ENCODE measurements around the gene FAM107A.
"Not testable (repeated sequence)": the region's sequence is repeated elsewhere in the genome, so short reads cannot be mapped to it uniquely, and the experiment has no call there.

FAM107A gene

DNA sequence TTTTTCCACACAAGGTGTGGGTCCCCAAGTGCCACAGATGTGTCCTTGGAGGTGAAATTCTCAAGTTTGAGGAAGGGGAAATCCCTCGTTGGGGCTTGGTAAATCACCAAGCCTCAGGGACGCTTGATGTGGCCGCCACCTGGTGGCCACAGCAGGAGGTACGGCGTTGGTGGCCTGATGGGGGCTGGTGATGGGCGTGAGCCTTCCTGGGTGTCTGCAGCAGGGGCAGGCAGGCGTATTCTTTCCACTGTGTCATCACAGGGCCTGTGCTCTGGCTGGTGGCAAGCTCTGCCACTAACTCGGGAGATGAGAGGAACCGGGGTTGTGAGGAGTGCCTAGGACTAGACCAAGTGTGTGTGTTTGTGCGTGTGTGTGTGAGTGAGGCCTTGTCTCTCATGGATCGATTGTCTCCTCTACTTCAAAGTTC lies 44.4 kb downstream of the FAM107A start:
- H3K9me3 ChIP-seq (ENCODE audit: low read depth, low read length), result no peaks in the 10 kb centered on the region
- H3K4me3 ChIP-seq, result no peak overlapping the region
- TF ChIP-seq FOXP2 (optimal IDR thresholded peaks at IDR 0.05; ENCODE audit: control extremely low read depth, extremely low read length, insufficient read depth) (no peak), POLR2AphosphoS5 (IDR thresholded peaks at IDR 0.05; ENCODE audit: borderline replicate concordance, low read depth, low read length) (no peak), EZH2 (IDR thresholded peaks at IDR 0.05) (no peak)
- H3K9ac ChIP-seq (ENCODE audit: insufficient read length), result no peak overlapping the region
- H3K36me3 ChIP-seq (ENCODE audit: insufficient read depth, low read length), result no peaks in the 10 kb centered on the region
- DNase-seq (ENCODE audit: low read depth, low spot score), result no peak
- H3K27ac ChIP-seq, result no peak overlapping the region

DNA sequence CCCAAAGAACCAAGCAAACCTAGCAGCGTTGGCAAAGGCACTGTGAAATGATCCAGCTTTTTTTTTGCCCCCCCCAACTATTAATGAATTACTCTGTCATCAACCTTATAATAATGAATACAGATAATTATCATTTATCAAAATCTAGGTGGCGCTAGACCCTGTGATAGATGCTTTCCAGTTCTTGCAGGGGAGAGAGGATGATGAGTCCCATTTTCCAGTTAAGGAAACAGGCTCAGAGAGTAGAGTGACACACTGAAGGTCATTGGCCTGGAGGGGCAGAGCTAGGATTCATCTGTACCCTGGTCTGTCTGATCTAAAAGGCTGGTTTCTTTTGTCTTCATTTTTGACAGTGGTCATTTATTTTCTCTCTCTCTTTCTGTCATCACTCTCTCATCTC lies 45.2 kb downstream of the FAM107A start:
- no peak for DNase-seq (ENCODE audit: low read depth, low spot score)
- Histone ChIP-seq H3K4me3 (no peak overlapping the region), H3K27ac (no peak overlapping the region), H3K9me3 (ENCODE audit: low read depth, low read length) (no peaks in the 10 kb centered on the region), H3K36me3 (ENCODE audit: insufficient read depth, low read length) (no peaks in the 10 kb centered on the region), H3K9ac (ENCODE audit: insufficient read length) (no peak overlapping the region)
- no peak for TF ChIP-seq POLR2AphosphoS5 (IDR thresholded peaks at IDR 0.05; ENCODE audit: borderline replicate concordance, low read depth, low read length)
- TF ChIP-seq FOXP2 (optimal IDR thresholded peaks at IDR 0.05; ENCODE audit: control extremely low read depth, extremely low read length, insufficient read depth), result no peak
- TF ChIP-seq EZH2 (IDR thresholded peaks at IDR 0.05), result no peak

DNA sequence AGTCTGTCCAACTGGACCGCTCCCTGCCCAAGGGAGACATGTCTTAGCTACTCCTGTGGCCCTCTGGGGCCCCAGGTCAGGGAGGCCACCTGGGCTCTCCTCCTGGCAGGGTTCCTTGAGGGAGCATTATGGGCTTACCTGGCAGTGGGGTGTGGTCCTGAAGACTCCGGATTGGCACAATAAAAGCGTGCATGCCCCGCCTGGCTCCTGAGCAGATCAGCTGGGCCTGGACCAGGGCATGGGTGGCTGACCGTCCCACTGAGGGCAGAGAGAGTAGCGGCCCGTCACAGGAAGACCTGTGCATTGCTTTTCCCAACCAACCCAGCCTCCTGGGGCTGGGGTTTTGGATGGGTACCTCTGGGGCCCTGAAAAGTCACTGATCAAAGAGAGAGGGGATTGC lies 45.6 kb downstream of the FAM107A start:
- Histone ChIP-seq H3K36me3 (ENCODE audit: insufficient read depth, low read length) (no peaks in the 10 kb centered on the region), H3K9ac (ENCODE audit: insufficient read length) (no peak overlapping the region), H3K4me3 (no peak overlapping the region), H3K27ac (no peak overlapping the region), H3K9me3 (ENCODE audit: low read depth, low read length) (no peaks in the 10 kb centered on the region)
- no peak for TF ChIP-seq FOXP2 (optimal IDR thresholded peaks at IDR 0.05; ENCODE audit: control extremely low read depth, extremely low read length, insufficient read depth)
- TF ChIP-seq EZH2 (IDR thresholded peaks at IDR 0.05), result no peak
- no peak for TF ChIP-seq POLR2AphosphoS5 (IDR thresholded peaks at IDR 0.05; ENCODE audit: borderline replicate concordance, low read depth, low read length)
- DNase-seq (ENCODE audit: low read depth, low spot score), result no peak

DNA sequence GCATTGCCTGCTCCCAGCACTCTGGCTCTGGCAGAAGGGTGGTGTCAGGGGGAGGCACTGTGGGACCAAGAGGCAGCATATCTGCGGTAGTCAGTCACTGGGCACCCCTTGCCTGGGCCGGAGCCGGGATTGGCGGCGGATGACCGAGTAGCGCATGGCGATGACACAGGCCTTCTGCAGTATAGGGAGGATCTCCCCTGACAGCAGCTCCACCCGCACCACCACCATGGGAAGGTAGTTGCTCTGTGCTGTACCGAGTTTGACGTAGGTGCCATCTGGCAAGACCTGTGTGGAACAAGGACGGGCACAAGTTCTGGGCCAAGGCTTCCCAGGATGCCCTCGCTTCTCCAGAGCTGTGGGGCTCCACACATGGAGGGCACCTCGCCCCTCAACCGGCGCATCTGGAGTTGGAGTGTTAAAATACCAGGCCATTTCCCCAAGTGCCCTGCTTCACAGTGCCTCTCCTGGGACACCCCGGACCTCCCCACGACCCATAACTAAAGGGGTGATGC lies 46.8 kb downstream of the FAM107A start:
- no peak overlapping the region for H3K27ac ChIP-seq
- H3K9me3 ChIP-seq (ENCODE audit: low read depth, low read length), result no peaks in the 10 kb centered on the region
- DNase-seq (ENCODE audit: low read depth, low spot score), result no peak
- H3K9ac ChIP-seq (ENCODE audit: insufficient read length), result no peak overlapping the region
- no peaks in the 10 kb centered on the region for H3K36me3 ChIP-seq (ENCODE audit: insufficient read depth, low read length)
- TF ChIP-seq FOXP2 (optimal IDR thresholded peaks at IDR 0.05; ENCODE audit: control extremely low read depth, extremely low read length, insufficient read depth), result no peak
- no peak for TF ChIP-seq EZH2 (IDR thresholded peaks at IDR 0.05)
- TF ChIP-seq POLR2AphosphoS5 (IDR thresholded peaks at IDR 0.05; ENCODE audit: borderline replicate concordance, low read depth, low read length), result no peak
- no peak overlapping the region for H3K4me3 ChIP-seq

DNA sequence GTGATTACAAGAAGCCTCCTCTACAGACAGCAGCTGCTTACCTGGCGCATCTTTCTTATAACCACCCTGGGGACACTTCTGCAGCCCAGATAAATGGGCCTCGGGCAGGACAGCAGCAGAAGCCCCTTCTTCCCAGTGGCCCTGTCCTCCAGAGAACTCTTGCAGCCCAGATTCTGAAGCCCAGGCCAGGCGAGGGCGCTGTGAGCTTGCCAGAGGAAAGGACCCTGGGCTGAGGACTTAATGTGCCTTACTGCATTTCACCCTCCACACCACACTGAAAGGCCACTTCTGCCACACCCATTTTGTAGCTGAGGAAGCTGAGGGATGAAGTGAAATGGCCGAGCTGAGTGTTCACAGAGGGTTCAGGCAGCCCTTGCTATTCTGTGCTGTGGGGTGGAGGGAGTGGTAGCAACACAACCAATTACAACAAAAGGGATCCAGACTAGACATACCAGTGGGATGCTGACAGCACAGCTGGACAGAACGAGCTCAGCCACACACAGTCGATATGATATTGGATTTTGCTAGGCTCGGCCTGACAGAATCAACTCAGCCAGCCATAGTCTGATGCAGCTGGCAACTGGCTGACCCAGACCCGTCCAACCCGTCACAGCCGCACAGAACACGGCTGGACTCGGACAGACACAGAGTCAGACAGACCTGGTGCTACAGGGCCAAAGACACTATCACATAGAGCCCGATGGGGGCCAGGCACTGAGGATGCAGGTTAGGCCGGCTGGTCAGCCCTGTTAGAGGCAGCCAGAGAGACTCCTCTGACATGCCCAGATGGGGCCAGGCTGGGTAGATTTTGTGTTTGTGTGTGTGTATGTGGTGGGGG lies 47.5 kb downstream of the FAM107A start:
- H3K36me3 ChIP-seq (ENCODE audit: insufficient read depth, low read length), result no peaks in the 10 kb centered on the region
- H3K27ac ChIP-seq, result no peak overlapping the region
- no peaks in the 10 kb centered on the region for H3K9me3 ChIP-seq (ENCODE audit: low read depth, low read length)
- no peak for DNase-seq (ENCODE audit: low read depth, low spot score)
- TF ChIP-seq FOXP2 (optimal IDR thresholded peaks at IDR 0.05; ENCODE audit: control extremely low read depth, extremely low read length, insufficient read depth), result no peak
- TF ChIP-seq EZH2 (IDR thresholded peaks at IDR 0.05), result no peak
- TF ChIP-seq POLR2AphosphoS5 (IDR thresholded peaks at IDR 0.05; ENCODE audit: borderline replicate concordance, low read depth, low read length), result no peak
- no peak overlapping the region for H3K9ac ChIP-seq (ENCODE audit: insufficient read length)
- no peak overlapping the region for H3K4me3 ChIP-seq

DNA sequence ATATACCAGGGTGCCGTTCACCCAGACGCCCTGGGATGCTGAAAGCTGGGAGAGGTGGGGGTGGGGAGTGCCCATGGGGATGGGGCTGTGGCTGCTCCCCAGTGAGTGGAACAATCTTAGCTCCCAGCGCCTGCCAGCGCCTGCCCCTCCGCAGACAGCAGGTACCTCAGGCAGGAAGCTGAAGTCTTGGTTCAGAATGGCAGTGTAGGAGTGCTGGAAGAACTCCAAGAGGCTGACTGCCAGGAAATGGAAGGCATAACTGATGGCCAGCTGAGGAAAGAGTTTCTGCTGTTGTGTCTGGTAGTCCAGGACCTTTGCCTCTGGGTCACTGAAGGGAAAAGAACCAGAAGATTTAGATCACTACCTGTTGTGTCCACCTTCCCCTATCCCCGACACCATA lies 48.6 kb downstream of the FAM107A start:
- H3K36me3 ChIP-seq (ENCODE audit: insufficient read depth, low read length), result no peaks in the 10 kb centered on the region
- DNase-seq (ENCODE audit: low read depth, low spot score), result no peak
- no peak for TF ChIP-seq POLR2AphosphoS5 (IDR thresholded peaks at IDR 0.05; ENCODE audit: borderline replicate concordance, low read depth, low read length)
- no peak overlapping the region for H3K27ac ChIP-seq
- no peaks in the 10 kb centered on the region for H3K9me3 ChIP-seq (ENCODE audit: low read depth, low read length)
- no peak overlapping the region for H3K9ac ChIP-seq (ENCODE audit: insufficient read length)
- no peak overlapping the region for H3K4me3 ChIP-seq

DNA sequence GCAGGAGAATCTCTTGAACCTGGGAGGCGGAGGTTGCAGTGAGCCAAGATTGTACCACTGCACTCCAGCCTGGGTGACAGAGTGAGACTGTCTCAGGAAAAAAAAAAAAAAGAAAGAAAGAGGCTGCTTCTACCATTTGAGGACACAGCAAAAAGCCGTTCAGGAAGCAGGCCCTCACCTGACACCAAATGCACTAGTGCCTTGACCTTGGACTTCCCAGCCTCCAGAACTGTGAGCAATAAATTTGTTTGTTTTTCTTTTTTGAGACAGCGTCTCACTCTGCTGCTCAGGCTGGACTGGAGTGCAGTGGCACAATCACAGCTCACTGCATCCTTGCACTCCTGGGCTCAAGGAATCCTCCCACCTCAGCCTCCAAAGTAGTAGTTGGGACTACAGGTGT lies 49.8 kb downstream of the FAM107A start:
- H3K27ac ChIP-seq; H3K9ac ChIP-seq (ENCODE audit: insufficient read length); DNase-seq (ENCODE audit: low read depth, low spot score); H3K9me3 ChIP-seq (ENCODE audit: low read depth, low read length); H3K36me3 ChIP-seq (ENCODE audit: insufficient read depth, low read length); H3K4me3 ChIP-seq: not testable (repeated sequence)

DNA sequence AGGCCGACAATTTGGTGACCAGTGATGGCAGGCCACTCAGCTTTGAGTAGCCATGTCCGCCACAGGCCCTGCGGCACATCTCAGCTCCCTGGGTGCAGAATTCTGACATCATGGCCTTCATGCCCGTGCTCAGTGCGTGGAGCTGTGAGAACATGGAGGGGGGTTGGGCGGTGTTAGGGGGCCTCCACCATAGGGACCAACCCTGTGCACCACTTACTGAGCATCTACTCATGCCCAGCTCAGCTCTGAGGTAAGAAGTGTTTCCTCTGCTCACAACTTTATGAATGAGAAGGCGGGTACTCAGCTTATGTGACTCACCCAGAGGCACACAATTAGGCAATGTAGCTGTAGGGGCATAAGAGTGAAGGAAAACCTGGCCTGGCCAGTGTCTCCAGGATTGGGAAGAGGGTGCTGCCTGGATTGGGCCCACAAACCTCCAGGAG lies 50.7 kb downstream of the FAM107A start:
- no peak for TF ChIP-seq EZH2 (IDR thresholded peaks at IDR 0.05)
- no peak for TF ChIP-seq FOXP2 (optimal IDR thresholded peaks at IDR 0.05; ENCODE audit: control extremely low read depth, extremely low read length, insufficient read depth)
- TF ChIP-seq POLR2AphosphoS5 (IDR thresholded peaks at IDR 0.05; ENCODE audit: borderline replicate concordance, low read depth, low read length), result no peak
- Histone ChIP-seq H3K27ac (no peak overlapping the region), H3K9me3 (ENCODE audit: low read depth, low read length) (no peaks in the 10 kb centered on the region), H3K36me3 (ENCODE audit: insufficient read depth, low read length) (no peaks in the 10 kb centered on the region), H3K4me3 (no peak overlapping the region), H3K9ac (ENCODE audit: insufficient read length) (no peak overlapping the region)
- DNase-seq (ENCODE audit: low read depth, low spot score), result no peak

All from SK-N-MC (cell line).